Gastroesophageal sphincter (tissue), 4 donors: Measurements from ENCODE around the gene MXI1. TPM values are rescaled to one million over a fixed set of nuclear protein-coding genes. Genes with fewer than 3 reads are reported as not detected.
A peak's percentile ranks its signal among the peaks of the same experiment; 100 is the strongest.

Experiments used
- ATAC-seq: fragments of 150-250 bp; one replicate; pipeline ENCODE4 v1.9.1; 2016; ENCODE audit warnings: mild to moderate bottlenecking, moderate library complexity
- H3K27ac ChIP-seq, 4 donors: fragments of 200-600 bp; sonication (generic) in 3 of 4; 1 replicate in 3 of 4; 2 replicates in 1 of 4; pipeline ENCODE4 v1.5.1; 2016 to 2019
- H3K27me3 ChIP-seq: fragments of 200-600 bp; sonication (generic); one replicate; pipeline ENCODE4 v1.5.1; 2019
- H3K36me3 ChIP-seq, 2 donors: fragments of 200-600 bp; sonication (generic); one replicate each; pipeline ENCODE4 v1.5.1; 2019; ENCODE audit warnings: control low read depth in 1 of 2
- H3K4me1 ChIP-seq, 3 donors: fragments of 200-600 bp; sonication (generic); 1 replicate in 2 of 3; 2 replicates in 1 of 3; pipeline ENCODE4 v1.5.1; 2016 to 2019; ENCODE audit warnings: control low read depth in 2 of 3
- H3K4me3 ChIP-seq, 2 donors: fragments of 200-600 bp; sonication (generic); one replicate each; pipeline ENCODE4 v1.5.1; 2019; ENCODE audit warnings: mild to moderate bottlenecking in 1 of 2, moderate library complexity in 1 of 2
- H3K9me3 ChIP-seq, 3 donors: fragments of 200-600 bp; sonication (generic); one replicate each; pipeline ENCODE4 v1.5.1; 2017 to 2019; ENCODE audit warnings: control low read depth in 2 of 3
- CTCF ChIP-seq, 4 experiments: fragments of 200-600 bp in 2 of 4; fragments of 450-650 bp in 2 of 4; sonication (generic) in 1 of 4; IDR thresholded peaks; one replicate each; pipeline ENCODE4 v1.5.1; 2017 to 2019; ENCODE audit warnings: antibody characterized with exemption in 4 of 4, mild to moderate bottlenecking in 2 of 4, moderate library complexity in 2 of 4
- EP300 ChIP-seq: sonication (generic); formaldehyde crosslinking; IDR thresholded peaks from one replicate; pipeline ENCODE4 v1.6.1; 2017; ENCODE audit warnings: antibody characterized with exemption, mild to moderate bottlenecking
- POLR2A ChIP-seq, 2 donors: fragments of 450-650 bp; IDR thresholded peaks; one replicate each; pipeline ENCODE4 v1.6.1; 2017; ENCODE audit warnings: antibody characterized with exemption in 2 of 2, mild to moderate bottlenecking in 2 of 2, moderate library complexity in 1 of 2
- POLR2AphosphoS5 ChIP-seq: sonication (generic); formaldehyde crosslinking; IDR thresholded peaks from one replicate; pipeline ENCODE4 v1.6.1; 2017; ENCODE audit warnings: antibody characterized with exemption
- WGBS, 2 donors: methylation state at CpG; one replicate each; pipeline ENCODE4 v1.1.5; 2018; ENCODE audit warnings: low coverage in 1 of 2; 5-methylcytosine and 5-hydroxymethylcytosine counted together
- total RNA-seq, 4 donors: library from RNA; depleted of rRNA; stranded (reverse); fragments of >200 nt; gene quantifications; one replicate each; pipeline ENCODE4 v1.1.0, GENCODE V29; 2016

Gene MXI1
- total RNA-seq, 4 donors from 2014 or later: 103 to 279 (median 218) TPM

DNA sequence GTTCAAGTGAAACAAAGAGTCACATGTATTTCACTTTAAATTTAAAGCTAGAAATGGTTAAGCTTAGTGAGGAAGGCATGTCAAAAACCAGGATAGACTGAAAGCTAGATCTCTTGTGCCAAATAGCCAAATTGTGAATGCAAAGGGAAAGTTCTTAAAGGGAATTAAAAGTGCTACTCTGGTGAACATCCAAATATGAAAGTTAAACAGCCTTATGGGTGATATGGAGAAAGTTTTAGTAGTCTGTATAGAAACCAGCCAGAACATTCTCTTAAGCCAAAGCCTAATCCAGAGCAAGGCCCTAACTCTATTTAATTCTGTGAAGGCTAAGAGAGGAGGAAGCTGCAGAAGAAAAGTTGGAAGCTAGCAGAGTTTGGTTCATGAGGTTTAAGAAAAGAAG is 47.1 kb downstream of the MXI1 start:
- peaks cover 0 to 59% (median under 1%) of the 10 kb centered on the region in 3 donors for H3K4me1 ChIP-seq
- no peak for ATAC-seq
- H3K27ac ChIP-seq: peak overlapping the region in 1 of 4 donors; percentile 25
- H3K4me3 ChIP-seq: no peak overlapping the region
- no peaks in the 10 kb centered on the region for H3K9me3 ChIP-seq
- peaks cover 0 to 14% of the 10 kb centered on the region in 2 donors for H3K36me3 ChIP-seq
- TF ChIP-seq POLR2AphosphoS5 (no peak), EP300 (no peak), POLR2A (IDR thresholded peaks at IDR 0.05) (no peak), CTCF (IDR thresholded peaks at IDR 0.05) (no peak)
- H3K27me3 ChIP-seq: no peaks in the 10 kb centered on the region

DNA sequence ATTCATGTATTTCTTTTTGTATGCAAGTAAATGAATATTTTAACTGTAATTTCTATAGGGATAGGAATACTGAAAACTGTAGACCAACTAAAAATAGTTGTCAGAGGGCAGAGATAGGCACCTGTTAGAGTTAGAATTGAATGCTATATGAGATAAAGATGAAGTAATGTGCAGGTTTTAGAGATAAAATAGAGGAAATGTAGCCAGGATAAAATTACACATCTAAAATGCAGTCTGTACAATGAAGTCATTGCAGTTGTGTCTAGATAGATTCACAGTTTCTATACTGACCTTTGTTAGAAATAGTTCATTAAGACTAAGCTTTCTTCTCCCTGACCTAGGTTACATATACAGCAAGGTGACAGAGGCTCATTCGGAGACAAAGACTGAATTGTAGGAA is 51.1 kb downstream of the MXI1 start:
- Histone ChIP-seq H3K4me3 (no peak overlapping the region), H3K36me3 (peaks cover 0 to 14% of the 10 kb centered on the region in 2 donors), H3K4me1 (peaks cover 3 to 59% (median 26%) of the 10 kb centered on the region in 3 donors), H3K27ac (peak overlapping the region in 2 of 4 donors; percentile 84 to 86), H3K9me3 (no peaks in the 10 kb centered on the region), H3K27me3 (no peaks in the 10 kb centered on the region)
- WGBS, 2 donors: 53 to 71% methylated on average over 1 of the region's 1 CpG
- no peak for ATAC-seq
- TF ChIP-seq POLR2A (IDR thresholded peaks at IDR 0.05) (no peak), EP300 (no peak), CTCF (IDR thresholded peaks at IDR 0.05) (no peak), POLR2AphosphoS5 (no peak)

- TF ChIP-seq POLR2A (IDR thresholded peaks at IDR 0.05) (no peak), POLR2AphosphoS5 (no peak), EP300 (no peak), CTCF (IDR thresholded peaks at IDR 0.05) (no peak)
- H3K27me3 ChIP-seq: no peaks in the 10 kb centered on the region
- no peaks in the 10 kb centered on the region for H3K9me3 ChIP-seq
- no peak for ATAC-seq
- peak overlapping the region in 3 of 4 donors; percentile 84 to 86 (median 86) for H3K27ac ChIP-seq
- H3K36me3 ChIP-seq: peaks cover 0 to 14% of the 10 kb centered on the region in 2 donors
- H3K4me3 ChIP-seq: no peak overlapping the region
- H3K4me1 ChIP-seq: peaks cover 3 to 59% (median 29%) of the 10 kb centered on the region in 3 donors
These were observed 51.9 kb downstream of the MXI1 start for GRCh38 chr10:110259317-110259716.

DNA sequence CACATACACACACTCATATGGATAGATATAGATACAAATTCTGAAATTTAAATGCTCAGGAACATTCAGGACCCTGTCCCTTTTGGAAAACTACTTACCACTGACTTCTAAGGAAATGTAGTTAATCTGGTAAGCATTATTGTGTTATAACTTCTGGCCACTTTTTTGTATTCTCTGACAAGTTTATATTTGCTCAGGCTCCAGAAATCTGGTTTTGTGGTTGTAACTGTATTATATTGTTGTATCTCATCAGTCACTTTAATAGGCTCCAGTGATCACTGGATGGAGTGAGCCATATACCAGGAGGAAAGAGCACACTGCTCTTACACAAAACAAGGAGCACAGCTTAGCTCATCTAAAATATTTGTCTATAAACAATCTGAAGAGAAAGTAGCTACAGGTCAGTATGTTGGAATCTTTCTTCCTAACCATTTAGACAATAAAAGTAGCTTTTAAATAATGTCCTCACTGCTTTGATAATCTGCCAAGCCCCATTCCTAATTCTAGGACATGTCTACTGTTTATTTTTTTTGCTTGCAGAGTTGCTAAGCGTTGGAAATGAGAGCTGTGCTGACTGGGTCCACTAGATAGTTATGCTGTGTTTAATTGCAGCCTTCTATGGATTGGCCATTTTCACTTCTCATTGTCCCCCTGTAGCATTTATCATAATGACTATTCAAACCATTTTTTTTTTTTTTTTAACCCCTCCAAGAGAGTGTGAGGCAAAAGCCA is 53.5 kb downstream of the MXI1 start:
- H3K27me3 ChIP-seq: no peaks in the 10 kb centered on the region
- ATAC-seq: peak; percentile 65
- TF ChIP-seq EP300 (no peak), POLR2AphosphoS5 (no peak), CTCF (IDR thresholded peaks at IDR 0.05) (no peak), POLR2A (IDR thresholded peaks at IDR 0.05) (no peak)
- H3K36me3 ChIP-seq: peaks cover 0 to 4% of the 10 kb centered on the region in 2 donors
- peak overlapping the region; percentile 84 to 99 (median 86) for H3K27ac ChIP-seq
- WGBS, 2 donors: 11 to 15% methylated on average over 1 of the region's 1 CpG
- H3K9me3 ChIP-seq: no peaks in the 10 kb centered on the region
- peaks cover 3 to 72% (median 29%) of the 10 kb centered on the region in 3 donors for H3K4me1 ChIP-seq
- H3K4me3 ChIP-seq: no peak overlapping the region

DNA sequence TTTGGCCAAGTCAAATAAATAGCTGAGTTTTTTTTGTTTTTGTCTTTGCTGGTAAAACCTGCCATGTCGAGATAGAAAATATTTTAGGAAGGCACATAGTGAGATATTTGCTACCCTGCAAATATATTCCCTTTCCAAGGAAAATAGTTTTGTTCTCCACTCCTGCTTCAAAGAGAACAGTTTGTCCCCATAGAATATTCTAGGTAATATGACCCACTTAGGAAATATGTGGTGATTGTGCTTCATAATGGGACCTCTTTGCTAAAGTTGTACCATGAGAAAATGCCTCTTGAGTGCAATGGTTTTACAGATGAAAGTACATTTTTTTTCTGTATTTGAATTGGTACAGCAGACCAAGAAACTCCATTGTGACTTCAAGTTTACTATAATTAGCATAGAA is 55.8 kb downstream of the MXI1 start:
- peak; percentile 76 for ATAC-seq
- H3K9me3 ChIP-seq: no peaks in the 10 kb centered on the region
- no peaks in the 10 kb centered on the region for H3K27me3 ChIP-seq
- TF ChIP-seq POLR2AphosphoS5: peak; percentile 61
- no peak for TF ChIP-seq POLR2A (IDR thresholded peaks at IDR 0.05)
- TF ChIP-seq CTCF (IDR thresholded peaks at IDR 0.05): no peak
- peak; percentile 27 for TF ChIP-seq EP300
- peaks cover 7 to 95% (median 37%) of the 10 kb centered on the region in 3 donors for H3K4me1 ChIP-seq
- WGBS, 2 donors: 0 to 52% methylated on average over 1 of the region's 1 CpG
- no peak overlapping the region for H3K4me3 ChIP-seq
- no peaks in the 10 kb centered on the region for H3K36me3 ChIP-seq
- peak overlapping the region; percentile 84 to 99 (median 86) for H3K27ac ChIP-seq
